SK-N-SH (cell line): ENCODE measurements around the gene ANO3. TPM values are rescaled to one million over a fixed set of nuclear protein-coding genes. Genes with fewer than 3 reads are reported as not detected.

Experiments
- CTCF ChIA-PET: fragments of 300-600, 350-600 bp; formaldehyde crosslinking; extraction: SDS; loops from one replicate; lab custom pipeline; 2021; lab: Yijun Ruan, JAX
- POLR2A ChIA-PET: fragments of 350-600 bp; sonication (Branson Sonifier 250); formaldehyde crosslinking; extraction: SDS; loops from one replicate; lab custom pipeline; 2020; ENCODE audit warnings: antibody characterized with exemption, inconsistent platforms; lab: Yijun Ruan, JAX
- DNase-seq: peaks from one replicate; pipeline ENCODE4 v3.0.0; 2012
- H2AFZ ChIP-seq: fragments of 200-600 bp; sonication (generic); 2 replicates; pipeline ENCODE4 v1.8.1; 2016; ENCODE audit warnings: antibody characterized with exemption, mild to moderate bottlenecking, low read depth
- H3F3A ChIP-seq: fragments of 200-600 bp; sonication (generic); replicated peaks from 2 replicates; pipeline ENCODE3; 2016; ENCODE audit warnings: antibody characterized with exemption, mild to moderate bottlenecking; ENCODE audit not compliant: insufficient read depth
- H3K27ac ChIP-seq, 2 experiments: fragments of 200-500 bp in 1 of 2; fragments of 200-600 bp in 1 of 2; sonication (Bioruptor generic) in 1 of 2; sonication (generic), shearing (Covaris generic) in 1 of 2; 2 replicates each; pipeline versions ENCODE4 v1.5.1 to v1.6.1; 2014 to 2016; ENCODE audit warnings: low read depth in 2 of 2, inconsistent platforms in 1 of 2, low read length in 1 of 2, mild to moderate bottlenecking in 1 of 2, mixed read lengths in 1 of 2
- H3K27me3 ChIP-seq: fragments of 200-600 bp; sonication (generic), shearing (Covaris generic); 2 replicates; pipeline ENCODE4 v1.6.1; 2016; ENCODE audit warnings: mixed run types; ENCODE audit not compliant: insufficient read depth
- H3K36me3 ChIP-seq, 2 experiments: fragments of 200-500 bp in 1 of 2; fragments of 200-600 bp in 1 of 2; sonication (Bioruptor generic) in 1 of 2; sonication (generic) in 1 of 2; replicated peaks in 1 of 2; 2 replicates each; pipeline versions ENCODE3 to v1.5.1; 2014 to 2016; ENCODE audit warnings: low read length in 1 of 2, mild to moderate bottlenecking in 1 of 2; ENCODE audit not compliant: insufficient read depth in 2 of 2, control insufficient read depth in 1 of 2
- H3K4me1 ChIP-seq, 2 experiments: fragments of 200-500 bp in 1 of 2; fragments of 200-600 bp in 1 of 2; sonication (Bioruptor generic) in 1 of 2; sonication (generic), shearing (Covaris generic) in 1 of 2; 2 replicates each; pipeline versions ENCODE4 v1.5.1 to v1.6.1; 2014 to 2016; ENCODE audit warnings: low read depth in 1 of 2, low read length in 1 of 2, mixed run types in 1 of 2; ENCODE audit not compliant: insufficient read depth in 2 of 2, control insufficient read depth in 1 of 2
- H3K4me2 ChIP-seq: fragments of 200-600 bp; sonication (generic), shearing (Covaris generic); 2 replicates; pipeline ENCODE4 v1.6.1; 2017; ENCODE audit warnings: mixed run types
- H3K4me3 ChIP-seq, 2 experiments: fragments of 200-500 bp in 1 of 2; fragments of 200-600 bp in 1 of 2; sonication (Bioruptor generic) in 1 of 2; sonication (generic), shearing (Covaris generic) in 1 of 2; 2 replicates each; pipeline versions ENCODE4 v1.5.1 to v1.8.1; 2014 to 2016; ENCODE audit warnings: low read depth in 2 of 2, inconsistent platforms in 1 of 2, low read length in 1 of 2, mild to moderate bottlenecking in 1 of 2, mixed read lengths in 1 of 2, moderate library complexity in 1 of 2
- H3K79me2 ChIP-seq: fragments of 200-600 bp; sonication (generic); 2 replicates; pipeline ENCODE4 v1.8.1; 2017; ENCODE audit warnings: mild to moderate bottlenecking; ENCODE audit not compliant: insufficient read depth
- H3K9ac ChIP-seq: fragments of 200-600 bp; sonication (generic); 2 replicates; pipeline ENCODE4 v1.6.1; 2017; ENCODE audit warnings: mixed run types
- H3K9me2 ChIP-seq: fragments of 200-600 bp; sonication (generic); 2 replicates; pipeline ENCODE4 v1.6.1; 2017; ENCODE audit warnings: mixed run types
- H3K9me3 ChIP-seq: fragments of 200-600 bp; sonication (generic); 2 replicates; pipeline ENCODE4 v1.6.1; 2017; ENCODE audit warnings: mixed run types, mild to moderate bottlenecking, moderate library complexity
- H4K20me1 ChIP-seq: fragments of 200-600 bp; sonication (generic); 2 replicates; pipeline ENCODE4 v1.6.1; 2017; ENCODE audit warnings: mild to moderate bottlenecking, mixed run types; ENCODE audit not compliant: insufficient read depth
- EP300 ChIP-seq, 2 experiments: IDR thresholded peaks; 2 replicates each; pipeline versions ENCODE4 v1.4.0 to v1.6.1; 2012; ENCODE audit warnings: borderline replicate concordance in 1 of 2, low read depth in 1 of 2, low read length in 1 of 2
- EZH2phosphoT487 ChIP-seq: fragments of 200-600 bp; sonication (generic); IDR thresholded peaks from 2 replicates; pipeline ENCODE4 v1.6.1; 2017; ENCODE audit warnings: low read depth, mixed run types, mild to moderate bottlenecking, antibody characterized with exemption, moderate library complexity, borderline replicate concordance
- JUND ChIP-seq: IDR thresholded peaks from 2 replicates; pipeline ENCODE4 v1.4.0; 2012
- MXI1 ChIP-seq: IDR thresholded peaks from 2 replicates; pipeline ENCODE4 v1.6.1; 2012; ENCODE audit warnings: mild to moderate bottlenecking, low read depth, low read length, improper control_type of control experiment
- NRF1 ChIP-seq: IDR thresholded peaks from 2 replicates; pipeline ENCODE4 v1.6.1; 2012; ENCODE audit warnings: low read depth, mild to moderate bottlenecking, low read length
- PBX3 ChIP-seq: IDR thresholded peaks from 2 replicates; pipeline ENCODE4; 2012
- POLR2AphosphoS5 ChIP-seq: IDR thresholded peaks from 2 replicates; pipeline ENCODE4 v1.6.1; 2012; ENCODE audit warnings: low read depth, low read length
- RAD21 ChIP-seq: IDR thresholded peaks from 2 replicates; pipeline ENCODE4 v1.6.1; 2012; ENCODE audit warnings: mild to moderate bottlenecking, low read length
- RCOR1 ChIP-seq: fragments of 150-350 bp; IDR thresholded peaks from 2 replicates; pipeline ENCODE4 v1.6.1; 2017; ENCODE audit warnings: antibody characterized with exemption, low read length
- RFX5 ChIP-seq: IDR thresholded peaks from 2 replicates; pipeline ENCODE4 v1.6.1; 2012; ENCODE audit warnings: mild to moderate bottlenecking, improper control_type of control experiment, low read length
- RXRA ChIP-seq: IDR thresholded peaks from 2 replicates; pipeline ENCODE4 v1.4.0; 2012; ENCODE audit warnings: low read depth, mild to moderate bottlenecking, borderline replicate concordance
- SIN3A ChIP-seq: IDR thresholded peaks from 2 replicates; pipeline ENCODE4 v1.6.1; 2012; ENCODE audit warnings: low read depth, mild to moderate bottlenecking, low read length, moderate library complexity, borderline replicate concordance
- TAF1 ChIP-seq: IDR thresholded peaks from 2 replicates; pipeline ENCODE4 v1.6.1; 2012; ENCODE audit warnings: low read depth, mild to moderate bottlenecking, low read length, moderate library complexity, borderline replicate concordance
- TCF12 ChIP-seq: IDR thresholded peaks from 2 replicates; pipeline ENCODE4 v1.4.0; 2012
- YY1 ChIP-seq: IDR thresholded peaks from 2 replicates; pipeline ENCODE4 v1.4.0; 2012; ENCODE audit warnings: low read depth, mild to moderate bottlenecking
- WGBS: methylation state at CpG from one replicate; pipeline ENCODE4 v1.1.6; 2017; ENCODE audit warnings: low lambda C conversion rate; 5-methylcytosine and 5-hydroxymethylcytosine counted together
- polyA plus RNA-seq, 3 experiments: library from polyadenylated mRNA; depleted of rRNA; stranded (reverse); fragments of >200 nt; gene quantifications; 2 replicates each; pipeline ENCODE4 v1.2.3, GENCODE V29; 2012
- TF ChIP-seq, protein P1 (sequence below): fragments of 150-350 bp; IDR thresholded peaks from 2 replicates; pipeline ENCODE4 v1.6.1; 2016; ENCODE audit warnings: mild to moderate bottlenecking, low read depth, low read length
- TF ChIP-seq, protein P2 (sequence below): fragments of 200-600 bp; sonication (generic); IDR thresholded peaks from 2 replicates; pipeline ENCODE4 v1.6.1; 2017; ENCODE audit warnings: antibody characterized with exemption, mild to moderate bottlenecking, moderate library complexity
- TF ChIP-seq, protein P3 (sequence below): IDR thresholded peaks from 2 replicates; pipeline ENCODE4 v1.4.0; 2012; ENCODE audit warnings: low read depth
- TF ChIP-seq, protein P4 (sequence below): fragments of 150-350 bp; IDR thresholded peaks from 2 replicates; pipeline ENCODE4 v1.6.1; 2017; ENCODE audit warnings: antibody characterized with exemption, low read length, low read depth, borderline replicate concordance

The ANO3 gene
- polyA plus RNA-seq, 1 of the 3 experiments (the other 2 are of a cell fraction): 0.13 TPM

DNA sequence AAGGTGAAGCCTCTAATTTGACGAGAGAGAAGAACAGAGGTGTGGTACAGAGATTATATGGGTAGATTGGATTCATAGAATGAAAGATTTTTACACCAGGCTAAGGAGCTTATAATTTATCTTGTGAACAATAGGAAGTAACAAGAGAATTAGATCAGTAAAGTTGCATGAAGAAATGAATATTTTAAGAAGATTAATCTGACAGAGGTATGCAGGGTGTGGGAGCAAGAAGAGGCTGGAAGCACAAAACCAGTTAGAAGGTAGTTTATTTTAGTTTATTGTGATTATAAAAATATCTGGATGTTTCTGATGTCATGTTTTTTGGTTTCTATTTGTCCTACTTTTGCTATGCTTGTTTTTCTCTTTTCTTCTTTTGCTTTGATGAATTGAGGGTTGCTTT, 374.3 kb downstream of the ANO3 start:
- TF ChIP-seq MXI1: no peak
- TF ChIP-seq RXRA: no peak
- TF ChIP-seq JUND: no peak
- TF ChIP-seq TCF12: no peak
- TF ChIP-seq YY1: no peak
- no peak for TF ChIP-seq RFX5
- Histone ChIP-seq H3F3A (no peaks in the 10 kb centered on the region), H3K4me1 (peaks cover 0 to under 1% of the 10 kb centered on the region in 2 experiments; a peak in 1 of 4 replicates), H3K27me3 (no peaks in the 10 kb centered on the region), H2AFZ (no peak overlapping the region; the same call in 1 of the 2 replicates), H3K9ac (no peak overlapping the region), H3K9me3 (no peaks in the 10 kb centered on the region), H3K36me3 (no peaks in the 10 kb centered on the region), H3K27ac (no peak overlapping the region), H3K79me2 (no peaks in the 10 kb centered on the region), H3K9me2 (0 out of 2 replicates have a peak, but pooled peaks cover 3% of the 10 kb centered on the region), H3K4me2 (no peak overlapping the region), H3K4me3 (no peak overlapping the region), H4K20me1 (no peaks in the 10 kb centered on the region)
- no peak for DNase-seq
- 45% methylated on average over 1 of the region's 1 CpG for WGBS
- ChIA-PET CTCF (no interaction called here), POLR2A (no interaction called here)

GRCh38 chr11:26708736-26709456, 377.0 kb downstream of the ANO3 start:
- Histone ChIP-seq H3K79me2 (no peaks in the 10 kb centered on the region), H3K9me2 (0 out of 2 replicates have a peak, but pooled peaks cover 3% of the 10 kb centered on the region), H3K27ac (no peak overlapping the region), H3K9me3 (no peaks in the 10 kb centered on the region), H3F3A (no peaks in the 10 kb centered on the region), H3K9ac (no peak overlapping the region), H3K4me1 (no peaks in the 10 kb centered on the region), H2AFZ (no peak overlapping the region), H3K4me3 (no peak overlapping the region), H3K36me3 (no peaks in the 10 kb centered on the region), H4K20me1 (no peaks in the 10 kb centered on the region), H3K4me2 (no peak overlapping the region), H3K27me3 (no peaks in the 10 kb centered on the region; the same call in 1 of the 2 replicates)
- ChIA-PET CTCF (no interaction called here), POLR2A (no interaction called here)
- no peak for DNase-seq
- WGBS: 57% methylated on average over 2 of the region's 2 CpGs
- TF ChIP-seq, protein P1, sequence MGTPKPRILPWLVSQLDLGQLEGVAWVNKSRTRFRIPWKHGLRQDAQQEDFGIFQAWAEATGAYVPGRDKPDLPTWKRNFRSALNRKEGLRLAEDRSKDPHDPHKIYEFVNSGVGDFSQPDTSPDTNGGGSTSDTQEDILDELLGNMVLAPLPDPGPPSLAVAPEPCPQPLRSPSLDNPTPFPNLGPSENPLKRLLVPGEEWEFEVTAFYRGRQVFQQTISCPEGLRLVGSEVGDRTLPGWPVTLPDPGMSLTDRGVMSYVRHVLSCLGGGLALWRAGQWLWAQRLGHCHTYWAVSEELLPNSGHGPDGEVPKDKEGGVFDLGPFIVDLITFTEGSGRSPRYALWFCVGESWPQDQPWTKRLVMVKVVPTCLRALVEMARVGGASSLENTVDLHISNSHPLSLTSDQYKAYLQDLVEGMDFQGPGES: no peak
- TF ChIP-seq JUND: no peak
- no peak for TF ChIP-seq PBX3
- no peak for TF ChIP-seq NRF1
- no peak for TF ChIP-seq POLR2AphosphoS5
- no peak for TF ChIP-seq TAF1
- TF ChIP-seq RAD21: no peak
- no peak for TF ChIP-seq SIN3A
- TF ChIP-seq EP300 (IDR thresholded peaks at IDR 0.05; ENCODE audit: borderline replicate concordance in 1 of 2, low read depth in 1 of 2, low read length in 1 of 2): no peak
- TF ChIP-seq, protein P2, sequence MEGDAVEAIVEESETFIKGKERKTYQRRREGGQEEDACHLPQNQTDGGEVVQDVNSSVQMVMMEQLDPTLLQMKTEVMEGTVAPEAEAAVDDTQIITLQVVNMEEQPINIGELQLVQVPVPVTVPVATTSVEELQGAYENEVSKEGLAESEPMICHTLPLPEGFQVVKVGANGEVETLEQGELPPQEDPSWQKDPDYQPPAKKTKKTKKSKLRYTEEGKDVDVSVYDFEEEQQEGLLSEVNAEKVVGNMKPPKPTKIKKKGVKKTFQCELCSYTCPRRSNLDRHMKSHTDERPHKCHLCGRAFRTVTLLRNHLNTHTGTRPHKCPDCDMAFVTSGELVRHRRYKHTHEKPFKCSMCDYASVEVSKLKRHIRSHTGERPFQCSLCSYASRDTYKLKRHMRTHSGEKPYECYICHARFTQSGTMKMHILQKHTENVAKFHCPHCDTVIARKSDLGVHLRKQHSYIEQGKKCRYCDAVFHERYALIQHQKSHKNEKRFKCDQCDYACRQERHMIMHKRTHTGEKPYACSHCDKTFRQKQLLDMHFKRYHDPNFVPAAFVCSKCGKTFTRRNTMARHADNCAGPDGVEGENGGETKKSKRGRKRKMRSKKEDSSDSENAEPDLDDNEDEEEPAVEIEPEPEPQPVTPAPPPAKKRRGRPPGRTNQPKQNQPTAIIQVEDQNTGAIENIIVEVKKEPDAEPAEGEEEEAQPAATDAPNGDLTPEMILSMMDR: no peak
- TF ChIP-seq EZH2phosphoT487: no peak
- TF ChIP-seq, protein P3, sequence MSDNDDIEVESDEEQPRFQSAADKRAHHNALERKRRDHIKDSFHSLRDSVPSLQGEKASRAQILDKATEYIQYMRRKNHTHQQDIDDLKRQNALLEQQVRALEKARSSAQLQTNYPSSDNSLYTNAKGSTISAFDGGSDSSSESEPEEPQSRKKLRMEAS: no peak
- no peak for TF ChIP-seq TCF12
- TF ChIP-seq, protein P4, sequence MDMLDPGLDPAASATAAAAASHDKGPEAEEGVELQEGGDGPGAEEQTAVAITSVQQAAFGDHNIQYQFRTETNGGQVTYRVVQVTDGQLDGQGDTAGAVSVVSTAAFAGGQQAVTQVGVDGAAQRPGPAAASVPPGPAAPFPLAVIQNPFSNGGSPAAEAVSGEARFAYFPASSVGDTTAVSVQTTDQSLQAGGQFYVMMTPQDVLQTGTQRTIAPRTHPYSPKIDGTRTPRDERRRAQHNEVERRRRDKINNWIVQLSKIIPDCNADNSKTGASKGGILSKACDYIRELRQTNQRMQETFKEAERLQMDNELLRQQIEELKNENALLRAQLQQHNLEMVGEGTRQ: no peak
- TF ChIP-seq YY1: no peak
- TF ChIP-seq RCOR1: no peak
